DND-41 (cell line): ENCODE data around the gene DRC3.
A peak's percentile ranks its signal among the peaks of the same experiment; 100 is the strongest.

ENCODE experiments used
- EZH2 ChIP-seq: IDR thresholded peaks from 3 replicates; pipeline ENCODE4 v1.6.1; 2012; ENCODE audit warnings: borderline replicate concordance, low read depth, mild to moderate bottlenecking, moderate library complexity, low read length, inconsistent platforms; ENCODE audit not compliant: severe bottlenecking
- TF ChIP-seq, protein P1 (sequence below): IDR thresholded peaks from 2 replicates; pipeline ENCODE4 v1.5.1; 2012; ENCODE audit warnings: borderline replicate concordance, low read length, moderate library complexity, mild to moderate bottlenecking; ENCODE audit not compliant: poor library complexity, severe bottlenecking; ENCODE audit errors: extremely low read depth

GRCh38 chr17:17950806-17951205 lies 21.9 kb upstream of the DRC3 start:
- TF ChIP-seq, protein P1, sequence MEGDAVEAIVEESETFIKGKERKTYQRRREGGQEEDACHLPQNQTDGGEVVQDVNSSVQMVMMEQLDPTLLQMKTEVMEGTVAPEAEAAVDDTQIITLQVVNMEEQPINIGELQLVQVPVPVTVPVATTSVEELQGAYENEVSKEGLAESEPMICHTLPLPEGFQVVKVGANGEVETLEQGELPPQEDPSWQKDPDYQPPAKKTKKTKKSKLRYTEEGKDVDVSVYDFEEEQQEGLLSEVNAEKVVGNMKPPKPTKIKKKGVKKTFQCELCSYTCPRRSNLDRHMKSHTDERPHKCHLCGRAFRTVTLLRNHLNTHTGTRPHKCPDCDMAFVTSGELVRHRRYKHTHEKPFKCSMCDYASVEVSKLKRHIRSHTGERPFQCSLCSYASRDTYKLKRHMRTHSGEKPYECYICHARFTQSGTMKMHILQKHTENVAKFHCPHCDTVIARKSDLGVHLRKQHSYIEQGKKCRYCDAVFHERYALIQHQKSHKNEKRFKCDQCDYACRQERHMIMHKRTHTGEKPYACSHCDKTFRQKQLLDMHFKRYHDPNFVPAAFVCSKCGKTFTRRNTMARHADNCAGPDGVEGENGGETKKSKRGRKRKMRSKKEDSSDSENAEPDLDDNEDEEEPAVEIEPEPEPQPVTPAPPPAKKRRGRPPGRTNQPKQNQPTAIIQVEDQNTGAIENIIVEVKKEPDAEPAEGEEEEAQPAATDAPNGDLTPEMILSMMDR = peak; percentile 19
- TF ChIP-seq EZH2 = no peak
